K562 (cell line): ENCODE results near the gene LRRC25. TPM values are rescaled to one million over a fixed set of nuclear protein-coding genes. Genes with fewer than 3 reads are reported as not detected.

Experiments used
- ADNP ChIP-seq: fragments of 200-800 bp; sonication (Bioruptor generic); IDR thresholded peaks from 2 replicates; pipeline ENCODE4 v1.6.1; 2016; ENCODE audit warnings: missing genetic modification characterization, missing compliant biosample characterization
- AFF1 ChIP-seq, 2 experiments: fragments of 450-650 bp; IDR thresholded peaks; 2 replicates each; pipeline ENCODE4 v1.6.1; 2018; ENCODE audit warnings: mild to moderate bottlenecking in 2 of 2, low read depth in 1 of 2; ENCODE audit not compliant: partially characterized antibody in 2 of 2
- ATF7 ChIP-seq: fragments of 450-650 bp; IDR thresholded peaks from 2 replicates; pipeline ENCODE4 v1.7.1; 2014; ENCODE audit warnings: mild to moderate bottlenecking, moderate library complexity
- CEBPB ChIP-seq: fragments of 450-650 bp; IDR thresholded peaks from 2 replicates; pipeline ENCODE4 v1.6.1; 2016; ENCODE audit warnings: missing genetic modification characterization, missing compliant biosample characterization
- GABPB1 ChIP-seq: sonication (generic); formaldehyde crosslinking; IDR thresholded peaks from 2 replicates; pipeline ENCODE4 v1.8.0; 2022; ENCODE audit warnings: mild to moderate bottlenecking, missing genetic modification reagents
- HOXB6 ChIP-seq: fragments of 250-450 bp; sonication (Bioruptor Pico); IDR thresholded peaks from 2 replicates; pipeline ENCODE4 v1.5.1; 2022; ENCODE audit warnings: mild to moderate bottlenecking, borderline replicate concordance
- ID3 ChIP-seq, 2 experiments: fragments of 250-450 bp in 1 of 2; fragments of 450-650 bp in 1 of 2; sonication (Bioruptor Pico) in 1 of 2; IDR thresholded peaks; 2 replicates each; pipeline versions ENCODE4 v1.6.1 to v1.8.0; 2016 to 2021; ENCODE audit warnings: mild to moderate bottlenecking in 2 of 2, moderate library complexity in 2 of 2, missing compliant biosample characterization in 1 of 2, missing genetic modification characterization in 1 of 2
- POLR2A ChIP-seq: fragments of 450-650 bp; conservative IDR thresholded peaks from 2 replicates; pipeline ENCODE4 v1.6.1; 2016
- RBFOX2 ChIP-seq: fragments of 200-400 bp; formaldehyde crosslinking; IDR thresholded peaks from 2 replicates; pipeline ENCODE4 v1.6.1; 2017; ENCODE audit warnings: low read depth, mild to moderate bottlenecking, low read length, moderate library complexity
- ZNF311 ChIP-seq: fragments of 250-450 bp; sonication (Bioruptor Pico); IDR thresholded peaks from 2 replicates; pipeline ENCODE4 v1.4.0; 2020; ENCODE audit warnings: mild to moderate bottlenecking, moderate library complexity
- ZNF316 ChIP-seq: fragments of 450-650 bp; IDR thresholded peaks from 2 replicates; pipeline ENCODE4 v1.6.1; 2016
- ZNF592 ChIP-seq: fragments of 450-650 bp; IDR thresholded peaks from 2 replicates; pipeline ENCODE4 v1.6.1; 2017; ENCODE audit warnings: antibody characterized with exemption, mild to moderate bottlenecking
- polyA plus RNA-seq, 8 experiments: library from polyadenylated mRNA; depleted of rRNA in 4 of 8; stranded (reverse) in 5 of 8; unstranded in 3 of 8; fragments of >200 nt; fragmentation: Nextera tagmentation in 2 of 8; fragmentation: Illumina TruSeq in 1 of 8; extraction: Ambion mirVana in 2 of 8; extraction: Trizol in 1 of 8; gene quantifications; 2 replicates each; pipeline versions ENCODE4 v1.2.1 to v1.2.3, GENCODE V29; 2011 to 2014; ENCODE audit warnings: inconsistent platforms in 1 of 8, missing spikeins in 1 of 8
- total RNA-seq, 7 experiments: library from RNA; depleted of rRNA in 6 of 7; stranded (reverse); fragments of >200 nt in 6 of 7; fragmentation: Illumina TruSeq in 2 of 7; extraction: Trizol in 2 of 7; gene quantifications; 2 replicates each; pipeline versions ENCODE4 v1.2.1 to v1.2.3, GENCODE V29; 2011 to 2021; ENCODE audit warnings: low replicate concordance in 1 of 7

LRRC25 gene
- total and polyA plus RNA-seq, 9 of the 15 experiments (the other 6 are each of a cell fraction or from before 2014, with no cell fraction given), result 0.07 to 0.36 (median 0.10) TPM; not detected in 3

DNA sequence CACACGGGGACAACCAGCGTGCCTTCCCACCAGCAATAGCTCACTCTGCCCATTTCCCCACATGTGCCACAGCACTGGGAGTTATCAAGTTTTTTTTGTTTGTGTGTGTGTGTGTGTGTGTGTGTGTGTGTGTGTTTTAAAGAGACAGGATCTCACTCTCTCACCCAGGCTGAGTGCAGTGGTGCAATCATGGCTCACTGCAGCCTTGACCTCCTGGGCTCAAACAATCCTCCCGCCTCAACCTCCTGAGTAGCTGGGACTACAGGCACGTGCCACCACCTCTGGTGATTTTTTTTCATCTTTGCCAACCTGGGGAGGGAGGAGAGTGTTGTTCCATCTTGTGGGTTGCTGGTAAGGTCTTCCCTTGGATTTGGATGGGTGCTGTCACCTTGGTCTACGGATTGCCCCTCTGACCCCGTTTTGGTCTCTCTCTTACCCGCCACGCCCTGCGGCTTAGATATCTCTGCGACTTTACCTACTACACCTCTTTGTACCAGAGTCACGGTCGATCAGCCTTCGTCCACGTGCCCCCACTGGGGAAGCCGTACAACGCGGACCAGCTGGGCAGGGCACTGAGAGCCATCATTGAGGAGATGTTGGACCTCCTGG, 34.4 kb downstream of the LRRC25 start (continued):
- no peak for TF ChIP-seq AFF1 (IDR thresholded peaks at IDR 0.05; ENCODE audit: low read depth in 1 of 2, partially characterized antibody in 2 of 2)
- TF ChIP-seq POLR2A, result no peak
- no peak for TF ChIP-seq ID3 (CRISPR knock-in tag; IDR thresholded peaks at IDR 0.05)
- TF ChIP-seq ID3 (tag; IDR thresholded peaks at IDR 0.05), result peak; percentile 45; the same call in 1 of the 2 replicates
- no peak for TF ChIP-seq ZNF316
- TF ChIP-seq CEBPB, result peak; percentile 33; the same call in 1 of the 2 replicates
- TF ChIP-seq ADNP, result no peak
- TF ChIP-seq ZNF592, result peak; percentile 49; the same call in 1 of the 2 replicates
- TF ChIP-seq RBFOX2, result peak; percentile 41
- TF ChIP-seq HOXB6 (CRISPR knock-in tag), result no peak
- TF ChIP-seq GABPB1, result 0 out of 2 replicates have a peak, but pooled peaks have one; percentile 27
- no peak for TF ChIP-seq ATF7
- TF ChIP-seq ZNF311 (CRISPR knock-in tag), result 0 out of 2 replicates have a peak, but pooled peaks have one; percentile 9
- TF ChIP-seq, all 486 proteins: peak for 27
